K562 (cell line): ENCODE results near the gene AURKB. TPM values are rescaled to one million over a fixed set of nuclear protein-coding genes. Genes with fewer than 3 reads are reported as not detected.

Experiments used
- ESRRA ChIP-seq: fragments of 450-650 bp; IDR thresholded peaks from 2 replicates; pipeline ENCODE4 v1.6.1; 2014; ENCODE audit warnings: low read depth, mild to moderate bottlenecking, moderate library complexity, borderline replicate concordance
- ETS1 ChIP-seq: conservative IDR thresholded peaks from 2 replicates; pipeline ENCODE4 v1.6.1; 2011; ENCODE audit warnings: low read depth, mild to moderate bottlenecking, low read length; ENCODE audit not compliant: control insufficient read depth
- IRF1 ChIP-seq: sonication (generic); formaldehyde crosslinking; IDR thresholded peaks from 2 replicates; pipeline ENCODE4 v1.8.0; 2022; ENCODE audit warnings: missing genetic modification reagents, mild to moderate bottlenecking, borderline replicate concordance
- KDM4B ChIP-seq, 2 experiments: fragments of 450-650 bp in 1 of 2; sonication (generic) in 1 of 2; IDR thresholded peaks; 2 replicates each; pipeline ENCODE4 v1.6.1; 2016 to 2017; ENCODE audit warnings: borderline replicate concordance in 2 of 2, antibody characterized with exemption in 1 of 2, low read depth in 1 of 2, mild to moderate bottlenecking in 1 of 2
- KHSRP ChIP-seq: fragments of 450-650 bp; IDR thresholded peaks from 2 replicates; pipeline ENCODE4 v1.6.1; 2017
- KLF13 ChIP-seq: fragments of 450-650 bp; IDR thresholded peaks from 2 replicates; pipeline ENCODE4 v1.6.1; 2016; ENCODE audit warnings: missing genetic modification characterization, low read depth, mild to moderate bottlenecking, missing compliant biosample characterization, moderate library complexity, borderline replicate concordance
- MAZ ChIP-seq, 2 experiments: fragments of 450-650 bp in 1 of 2; sonication (generic) in 1 of 2; formaldehyde crosslinking; IDR thresholded peaks in 1 of 2; conservative IDR thresholded peaks in 1 of 2; 2 replicates each; pipeline versions ENCODE4 v1.4.0 to v1.5.0; 2020; ENCODE audit warnings: mild to moderate bottlenecking in 1 of 2, missing genetic modification reagents in 1 of 2
- MBD2 ChIP-seq: sonication (generic); IDR thresholded peaks from 2 replicates; pipeline ENCODE4 v1.6.1; 2016; ENCODE audit warnings: low read depth, borderline replicate concordance
- MCM7 ChIP-seq, 2 experiments: fragments of 450-650 bp; IDR thresholded peaks; 2 replicates each; pipeline ENCODE4 v1.6.1; 2016 to 2018
- MITF ChIP-seq: IDR thresholded peaks from 2 replicates; pipeline ENCODE4 v1.6.1; 2014; ENCODE audit warnings: antibody characterized with exemption
- MTA2 ChIP-seq: fragments of 450-650 bp; IDR thresholded peaks from 2 replicates; pipeline ENCODE4 v1.6.1; 2016; ENCODE audit warnings: low read depth
- MTA3 ChIP-seq: fragments of 450-650 bp; formaldehyde crosslinking; IDR thresholded peaks from 2 replicates; pipeline ENCODE4 v1.6.1; 2017; ENCODE audit warnings: mild to moderate bottlenecking, borderline replicate concordance
- NFIC ChIP-seq: fragments of 450-650 bp; IDR thresholded peaks from 2 replicates; pipeline ENCODE4 v1.6.1; 2017; ENCODE audit warnings: mild to moderate bottlenecking, inconsistent platforms
- NR4A1 ChIP-seq, 2 experiments: fragments of 250-450 bp in 1 of 2; fragments of 450-650 bp in 1 of 2; sonication (Bioruptor Pico) in 1 of 2; IDR thresholded peaks; 2 replicates each; pipeline versions ENCODE4 v1.4.0 to v1.6.1; 2016 to 2020; ENCODE audit warnings: mild to moderate bottlenecking in 2 of 2, missing compliant biosample characterization in 1 of 2, missing genetic modification characterization in 1 of 2, moderate library complexity in 1 of 2
- SIX5 ChIP-seq, 2 experiments: IDR thresholded peaks; 2 replicates each; pipeline ENCODE4 v1.6.1; 2011; ENCODE audit warnings: low read length in 2 of 2, borderline replicate concordance in 1 of 2, low read depth in 1 of 2, mild to moderate bottlenecking in 1 of 2, moderate library complexity in 1 of 2; ENCODE audit not compliant: insufficient read depth in 1 of 2
- SMAD4 ChIP-seq: fragments of 250-450 bp; sonication (Bioruptor Pico); conservative IDR thresholded peaks from 2 replicates; pipeline ENCODE4 v1.8.0; 2021; ENCODE audit warnings: inconsistent platforms, mild to moderate bottlenecking, moderate library complexity
- SMARCE1 ChIP-seq: fragments of 450-650 bp; IDR thresholded peaks from 2 replicates; pipeline ENCODE4 v1.7.1; 2016; ENCODE audit warnings: mild to moderate bottlenecking
- SPI1 ChIP-seq: IDR thresholded peaks from 2 replicates; pipeline ENCODE4 v1.6.1; 2011; ENCODE audit warnings: low read depth, low read length, control low read depth, borderline replicate concordance
- SRSF3 ChIP-seq: fragments of 200-400 bp; formaldehyde crosslinking; IDR thresholded peaks from 2 replicates; pipeline ENCODE4 v1.6.1; 2016; ENCODE audit warnings: mild to moderate bottlenecking, low read length, moderate library complexity; ENCODE audit not compliant: insufficient read depth
- TBP ChIP-seq: optimal IDR thresholded peaks from 2 replicates; pipeline ENCODE3; 2011; ENCODE audit warnings: low read depth, low read length, improper control_type of control experiment
- TFAP4 ChIP-seq: sonication (generic); formaldehyde crosslinking; IDR thresholded peaks from 2 replicates; pipeline ENCODE4 v1.8.0; 2022; ENCODE audit warnings: missing genetic modification reagents, mild to moderate bottlenecking, moderate library complexity, borderline replicate concordance
- U2AF1 ChIP-seq: fragments of 200-400 bp; formaldehyde crosslinking; optimal IDR thresholded peaks from 2 replicates; pipeline ENCODE3; 2017; ENCODE audit warnings: mild to moderate bottlenecking, low read depth, low read length, moderate library complexity
- ZFX ChIP-seq: sonication (generic); formaldehyde crosslinking; IDR thresholded peaks from 2 replicates; pipeline ENCODE4 v1.8.0; 2022; ENCODE audit warnings: mild to moderate bottlenecking, missing genetic modification reagents, moderate library complexity
- ZSCAN29 ChIP-seq: fragments of 450-650 bp; IDR thresholded peaks from 2 replicates; pipeline ENCODE4 v1.6.1; 2017
- polyA plus RNA-seq, 8 experiments: library from polyadenylated mRNA; depleted of rRNA in 4 of 8; stranded (reverse) in 5 of 8; unstranded in 3 of 8; fragments of >200 nt; fragmentation: Nextera tagmentation in 2 of 8; fragmentation: Illumina TruSeq in 1 of 8; extraction: Ambion mirVana in 2 of 8; extraction: Trizol in 1 of 8; gene quantifications; 2 replicates each; pipeline versions ENCODE4 v1.2.1 to v1.2.3, GENCODE V29; 2011 to 2014; ENCODE audit warnings: inconsistent platforms in 1 of 8, missing spikeins in 1 of 8
- total RNA-seq, 7 experiments: library from RNA; depleted of rRNA in 6 of 7; stranded (reverse); fragments of >200 nt in 6 of 7; fragmentation: Illumina TruSeq in 2 of 7; extraction: Trizol in 2 of 7; gene quantifications; 2 replicates each; pipeline versions ENCODE4 v1.2.1 to v1.2.3, GENCODE V29; 2011 to 2021; ENCODE audit warnings: low replicate concordance in 1 of 7

Gene AURKB
- total and polyA plus RNA-seq, 9 of the 15 experiments (the other 6 are each of a cell fraction or from before 2014, with no cell fraction given) = 27.2 to 114 (median 74.8) TPM

GRCh38 chr17:8162233-8162996 is 48.0 kb downstream of the AURKB start, which contains the start of gene VAMP2 (continued):
- TF ChIP-seq KDM4B (IDR thresholded peaks at IDR 0.05; ENCODE audit: borderline replicate concordance in 2 of 2, low read depth in 1 of 2) = no peak
- no peak for TF ChIP-seq KHSRP
- TF ChIP-seq KLF13 (tag) = no peak
- TF ChIP-seq MAZ (CRISPR knock-in tag; conservative IDR thresholded peaks at IDR 0.05 in 1 of 2, IDR thresholded peaks at IDR 0.05 in 1 of 2) = peak in 1 of 2 experiments; percentile 69; a peak in 2 of 4 replicates
- TF ChIP-seq NR4A1 (CRISPR knock-in tag; IDR thresholded peaks at IDR 0.05) = no peak
- no peak for TF ChIP-seq NR4A1 (tag; IDR thresholded peaks at IDR 0.05)
- TF ChIP-seq ZFX = peak; percentile 70
- TF ChIP-seq ESRRA = 0 out of 2 replicates have a peak, but pooled peaks have one; percentile 12
- no peak for TF ChIP-seq MITF
- TF ChIP-seq U2AF1 = peak; percentile 18
- peak; percentile 53; the same call in 1 of the 2 replicates for TF ChIP-seq ETS1
- peak; percentile 58 for TF ChIP-seq TBP
- TF ChIP-seq NFIC = peak; percentile 33; the same call in 1 of the 2 replicates
- TF ChIP-seq MTA2 = no peak
- no peak for TF ChIP-seq MBD2
- no peak for TF ChIP-seq IRF1 (CRISPR knock-in tag)
- no peak for TF ChIP-seq SPI1
- no peak for TF ChIP-seq MCM7 (IDR thresholded peaks at IDR 0.05)
- TF ChIP-seq SMARCE1 = no peak
- no peak for TF ChIP-seq MTA3
- no peak for TF ChIP-seq SMAD4 (CRISPR knock-in tag)
- no peak for TF ChIP-seq ZSCAN29
- TF ChIP-seq SIX5 (IDR thresholded peaks at IDR 0.05; ENCODE audit: borderline replicate concordance in 1 of 2, insufficient read depth in 1 of 2, low read depth in 1 of 2, low read length in 2 of 2) = no peak
- no peak for TF ChIP-seq TFAP4 (CRISPR knock-in tag)
- TF ChIP-seq SRSF3 = no peak
